DND-41 (cell line): ENCODE data around the gene PEX16.

ENCODE experiments used
- ATAC-seq: fragments of 200-7000 bp; cut with Tn5 transposase; 3 replicates; pipeline ENCODE4 v1.9.1; 2021; ENCODE audit warnings: low read depth; ENCODE audit not compliant: insufficient read depth
- DNase-seq: peaks from one replicate; pipeline ENCODE4 v3.0.0-alpha.2; 2020
- H2AFZ ChIP-seq: 2 replicates; pipeline ENCODE4 v1.6.0; 2012; ENCODE audit warnings: low read depth, low read length
- H3K27ac ChIP-seq: 2 replicates; pipeline ENCODE4 v1.5.1; 2012; ENCODE audit warnings: low read length, inconsistent platforms
- H3K27me3 ChIP-seq: fragments of 200-600 bp; sonication (generic); 2 replicates; pipeline ENCODE4 v1.6.0; 2012; ENCODE audit warnings: low read length, mild to moderate bottlenecking, inconsistent platforms; ENCODE audit not compliant: insufficient read depth, poor library complexity
- H3K36me3 ChIP-seq: 2 replicates; pipeline ENCODE4 v1.5.1; 2012; ENCODE audit warnings: low read length, inconsistent platforms; ENCODE audit not compliant: insufficient read depth
- H3K4me1 ChIP-seq: 2 replicates; pipeline ENCODE4 v1.5.1; 2012; ENCODE audit warnings: mild to moderate bottlenecking, low read length; ENCODE audit not compliant: insufficient read depth
- H3K4me2 ChIP-seq: 2 replicates; pipeline ENCODE4 v1.6.0; 2012; ENCODE audit warnings: mild to moderate bottlenecking, moderate library complexity, low read length, inconsistent platforms; ENCODE audit not compliant: insufficient read depth
- H3K4me3 ChIP-seq, 2 experiments: fragments of 200-600 bp in 1 of 2; shearing (Covaris generic) in 1 of 2; 2 replicates each; pipeline ENCODE4 v1.5.1; 2012 to 2016; ENCODE audit warnings: inconsistent platforms in 2 of 2, low read length in 2 of 2, mild to moderate bottlenecking in 2 of 2, low read depth in 1 of 2, moderate library complexity in 1 of 2
- H3K79me2 ChIP-seq: 2 replicates; pipeline ENCODE4 v1.6.0; 2012; ENCODE audit warnings: low read length, inconsistent platforms; ENCODE audit not compliant: insufficient read depth
- H3K9ac ChIP-seq: 2 replicates; pipeline ENCODE4 v1.6.0; 2012; ENCODE audit warnings: low read depth, mild to moderate bottlenecking, inconsistent platforms, low read length, moderate library complexity
- H3K9me3 ChIP-seq: 2 replicates; pipeline ENCODE4 v1.5.1; 2012; ENCODE audit warnings: low read length, moderate library complexity, mild to moderate bottlenecking, inconsistent platforms; ENCODE audit not compliant: insufficient read depth, severe bottlenecking
- H4K20me1 ChIP-seq: 2 replicates; pipeline ENCODE4 v1.6.0; 2012; ENCODE audit warnings: low read length; ENCODE audit not compliant: insufficient read depth
- CTCF ChIP-seq: IDR thresholded peaks from 2 replicates; pipeline ENCODE4 v1.5.1; 2012; ENCODE audit warnings: borderline replicate concordance, low read length, moderate library complexity, mild to moderate bottlenecking; ENCODE audit not compliant: poor library complexity, severe bottlenecking; ENCODE audit errors: extremely low read depth
- EZH2 ChIP-seq: IDR thresholded peaks from 3 replicates; pipeline ENCODE4 v1.6.1; 2012; ENCODE audit warnings: borderline replicate concordance, low read depth, mild to moderate bottlenecking, moderate library complexity, low read length, inconsistent platforms; ENCODE audit not compliant: severe bottlenecking

Gene PEX16

DNA sequence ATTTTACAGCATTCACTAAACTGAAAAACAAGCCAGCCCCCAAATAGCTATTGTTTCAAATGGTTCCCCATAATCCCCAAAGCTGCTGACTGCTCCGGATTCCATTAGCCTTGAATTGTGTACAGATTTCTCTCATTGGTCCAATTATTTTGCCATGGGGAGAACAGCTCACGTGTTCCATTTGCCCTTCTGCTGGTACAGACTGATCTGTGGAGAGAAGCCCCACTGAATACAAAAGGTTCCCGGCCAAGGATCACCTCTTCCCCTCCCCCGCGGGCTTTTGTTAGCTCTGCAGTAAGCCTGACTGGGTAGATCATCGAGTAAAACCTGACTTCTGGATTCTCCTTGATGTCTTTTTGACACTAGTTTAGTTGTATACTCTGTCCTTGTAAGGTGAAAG lies 41.3 kb downstream of the PEX16 start:
- no peak overlapping the region for H2AFZ ChIP-seq
- peaks cover 56% of the 10 kb centered on the region for H3K36me3 ChIP-seq
- no peaks in the 10 kb centered on the region for H3K4me1 ChIP-seq
- no peak overlapping the region for H3K27ac ChIP-seq
- ATAC-seq (no peak), DNase-seq (no peak)
- H3K27me3 ChIP-seq, result no peaks in the 10 kb centered on the region
- H3K9ac ChIP-seq, result no peak overlapping the region
- no peak overlapping the region for H3K4me3 ChIP-seq
- TF ChIP-seq CTCF, result no peak
- TF ChIP-seq EZH2, result no peak
- H3K79me2 ChIP-seq, result no peaks in the 10 kb centered on the region
- peaks cover 8% of the 10 kb centered on the region; the same call in 1 of the 2 replicates for H4K20me1 ChIP-seq
- no peak overlapping the region for H3K4me2 ChIP-seq
- no peaks in the 10 kb centered on the region for H3K9me3 ChIP-seq

DNA sequence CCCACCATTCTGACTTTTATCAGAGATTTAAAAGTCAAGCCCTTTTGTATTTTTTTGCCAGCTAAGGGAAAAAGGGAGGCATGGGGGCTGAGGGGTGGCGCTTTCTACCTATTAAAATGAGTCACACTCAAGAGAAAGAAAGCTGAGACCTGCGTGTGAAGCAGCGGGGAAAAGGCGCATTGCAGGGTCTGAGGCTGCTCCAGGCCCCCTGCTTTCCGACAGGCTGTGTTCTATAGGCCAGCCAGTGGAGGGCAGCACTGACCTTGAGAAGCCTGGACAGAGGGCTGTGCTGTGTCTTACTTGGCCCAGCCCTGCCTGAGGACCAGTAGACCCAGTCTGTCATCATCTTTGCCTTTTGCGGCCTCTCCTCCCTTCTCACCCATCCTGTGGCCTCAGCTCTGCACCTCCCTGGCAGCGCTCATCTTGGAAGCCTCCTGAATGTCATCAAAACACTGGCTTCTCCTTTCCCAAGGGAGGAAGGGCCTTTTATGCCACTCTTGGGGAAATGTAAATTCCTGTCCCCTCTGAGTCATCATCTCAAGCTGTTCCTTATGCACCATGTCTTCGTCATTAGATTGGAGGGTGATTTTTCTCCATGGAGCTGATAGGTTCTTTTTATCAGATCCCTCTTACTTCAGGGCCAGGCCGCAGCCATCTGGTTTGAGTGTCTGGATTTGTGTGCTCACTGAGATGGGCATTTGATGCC lies 44.9 kb downstream of the PEX16 start:
- Histone ChIP-seq H3K4me2 (no peak overlapping the region), H3K4me3 (no peak overlapping the region), H3K4me1 (no peaks in the 10 kb centered on the region), H3K9ac (no peak overlapping the region), H3K79me2 (no peaks in the 10 kb centered on the region), H3K27ac (no peak overlapping the region), H4K20me1 (peaks cover 8% of the 10 kb centered on the region; the same call in 1 of the 2 replicates), H3K9me3 (no peaks in the 10 kb centered on the region), H3K27me3 (no peaks in the 10 kb centered on the region), H3K36me3 (peaks cover 67% of the 10 kb centered on the region), H2AFZ (no peak overlapping the region)
- DNase-seq, result peak; percentile 37
- peak; percentile 79 for ATAC-seq
- TF ChIP-seq CTCF (peak; percentile 66), EZH2 (no peak)

DNA sequence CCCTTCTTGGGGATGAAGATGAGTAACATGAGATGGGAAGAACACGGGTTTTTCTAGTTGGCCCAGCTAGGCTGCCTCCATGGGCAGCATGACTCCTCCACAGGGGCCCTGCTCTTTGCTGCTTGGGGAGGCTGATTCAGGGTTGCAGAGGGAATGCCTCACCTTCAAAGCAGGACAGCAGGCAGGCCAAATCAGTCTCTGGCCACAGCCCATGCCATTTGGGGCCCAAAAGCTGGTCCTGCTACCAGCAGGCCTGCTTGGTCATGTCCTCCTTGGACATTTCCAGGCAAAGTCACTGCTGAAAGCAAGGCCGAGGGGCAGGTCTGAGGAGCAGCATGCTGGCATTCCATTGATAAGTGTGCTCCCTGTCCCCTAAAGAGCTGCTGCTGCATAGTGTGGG lies 46.0 kb downstream of the PEX16 start:
- H2AFZ ChIP-seq, result no peak overlapping the region
- H3K27ac ChIP-seq, result no peak overlapping the region
- no peaks in the 10 kb centered on the region for H3K79me2 ChIP-seq
- no peak overlapping the region for H3K9ac ChIP-seq
- no peak overlapping the region for H3K4me2 ChIP-seq
- DNase-seq, result no peak
- peaks cover 8% of the 10 kb centered on the region; the same call in 1 of the 2 replicates for H4K20me1 ChIP-seq
- TF ChIP-seq CTCF (no peak), EZH2 (no peak)
- no peaks in the 10 kb centered on the region for H3K27me3 ChIP-seq
- H3K9me3 ChIP-seq, result no peaks in the 10 kb centered on the region
- H3K4me3 ChIP-seq, result no peak overlapping the region
- no peaks in the 10 kb centered on the region for H3K4me1 ChIP-seq
- H3K36me3 ChIP-seq, result peaks cover 65% of the 10 kb centered on the region
- ATAC-seq, result no peak
